Measurements from ENCODE around the gene CFAP119.

- TF ChIP-seq POLR2A (IDR thresholded peaks at IDR 0.05; ENCODE audit: low read depth) (no peak), CTCF (IDR thresholded peaks at IDR 0.05) (no peak), POLR2AphosphoS5 (IDR thresholded peaks at IDR 0.05) (no peak), EP300 (IDR thresholded peaks at IDR 0.05) (no peak)
These were observed 17.7 kb downstream of the CFAP119 start for GRCh38 chr16:30744183-30744582.

All from esophagus muscularis mucosa (tissue), 4 donors.